ENCODE data around the gene SERGEF. TPM values are rescaled to one million over a fixed set of nuclear protein-coding genes. Genes with fewer than 3 reads are reported as not detected.

SERGEF gene
- total RNA-seq, 6 experiments from 2014 or later: 13.5 to 19.3 (median 17.7) TPM

DNA sequence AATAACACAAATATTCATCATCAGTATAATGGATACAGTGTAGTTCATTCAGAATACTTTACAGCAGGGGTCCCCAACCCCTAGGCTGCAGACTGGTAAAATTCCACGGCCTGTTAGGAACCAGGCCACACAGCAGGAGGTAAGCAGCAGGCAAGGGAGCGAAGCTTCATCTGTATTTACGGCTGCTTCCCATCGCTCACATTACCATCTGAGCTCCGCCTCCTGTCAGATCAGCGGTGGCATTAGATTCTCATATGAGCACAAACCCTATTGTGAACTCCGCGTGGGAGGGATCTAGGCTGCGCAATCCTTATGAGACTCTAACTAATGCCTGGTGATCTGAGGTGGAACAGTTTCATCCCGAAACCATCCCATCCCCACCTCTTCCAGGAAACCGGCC is 125.1 kb downstream of the SERGEF start:
- no peak overlapping the region for H3K4me3 Mint-ChIP-seq
- H3K27me3 Mint-ChIP-seq (ENCODE audit: insufficient read depth): no peaks in the 10 kb centered on the region
- no peaks in the 10 kb centered on the region for H3K9me3 Mint-ChIP-seq
- H3K4me1 Mint-ChIP-seq (ENCODE audit: low read depth): no peaks in the 10 kb centered on the region
- DNase-seq: no peak
- H3K27ac Mint-ChIP-seq: no peak overlapping the region
- H3K36me3 Mint-ChIP-seq (ENCODE audit: low read depth): no peaks in the 10 kb centered on the region
- TF ChIP-seq, protein P1, sequence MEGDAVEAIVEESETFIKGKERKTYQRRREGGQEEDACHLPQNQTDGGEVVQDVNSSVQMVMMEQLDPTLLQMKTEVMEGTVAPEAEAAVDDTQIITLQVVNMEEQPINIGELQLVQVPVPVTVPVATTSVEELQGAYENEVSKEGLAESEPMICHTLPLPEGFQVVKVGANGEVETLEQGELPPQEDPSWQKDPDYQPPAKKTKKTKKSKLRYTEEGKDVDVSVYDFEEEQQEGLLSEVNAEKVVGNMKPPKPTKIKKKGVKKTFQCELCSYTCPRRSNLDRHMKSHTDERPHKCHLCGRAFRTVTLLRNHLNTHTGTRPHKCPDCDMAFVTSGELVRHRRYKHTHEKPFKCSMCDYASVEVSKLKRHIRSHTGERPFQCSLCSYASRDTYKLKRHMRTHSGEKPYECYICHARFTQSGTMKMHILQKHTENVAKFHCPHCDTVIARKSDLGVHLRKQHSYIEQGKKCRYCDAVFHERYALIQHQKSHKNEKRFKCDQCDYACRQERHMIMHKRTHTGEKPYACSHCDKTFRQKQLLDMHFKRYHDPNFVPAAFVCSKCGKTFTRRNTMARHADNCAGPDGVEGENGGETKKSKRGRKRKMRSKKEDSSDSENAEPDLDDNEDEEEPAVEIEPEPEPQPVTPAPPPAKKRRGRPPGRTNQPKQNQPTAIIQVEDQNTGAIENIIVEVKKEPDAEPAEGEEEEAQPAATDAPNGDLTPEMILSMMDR (IDR thresholded peaks at IDR 0.05): no peak

DNA sequence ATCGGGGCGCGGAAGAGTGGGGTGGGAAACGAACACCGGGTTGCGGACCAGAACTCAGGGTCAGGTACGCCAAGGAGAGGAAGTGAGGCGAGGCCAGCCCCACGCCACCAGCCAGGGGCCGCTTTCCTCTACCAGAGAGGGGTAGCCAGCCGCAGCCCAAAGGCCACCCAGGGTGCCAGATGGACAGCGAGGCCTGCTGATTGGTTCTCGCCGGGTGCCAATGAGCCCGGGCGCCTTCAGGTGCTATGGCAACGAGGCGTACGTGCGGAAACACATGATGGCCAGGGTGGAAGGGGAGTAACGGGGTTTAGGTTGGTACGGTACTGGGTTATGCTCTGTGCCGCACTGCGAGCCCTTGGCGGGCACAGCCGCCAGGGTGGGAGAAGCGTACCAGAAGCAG is 128.9 kb downstream of the SERGEF start:
- Mint-ChIP-seq H3K36me3 (ENCODE audit: low read depth) (no peaks in the 10 kb centered on the region), H3K4me1 (ENCODE audit: low read depth) (no peaks in the 10 kb centered on the region)

DNA sequence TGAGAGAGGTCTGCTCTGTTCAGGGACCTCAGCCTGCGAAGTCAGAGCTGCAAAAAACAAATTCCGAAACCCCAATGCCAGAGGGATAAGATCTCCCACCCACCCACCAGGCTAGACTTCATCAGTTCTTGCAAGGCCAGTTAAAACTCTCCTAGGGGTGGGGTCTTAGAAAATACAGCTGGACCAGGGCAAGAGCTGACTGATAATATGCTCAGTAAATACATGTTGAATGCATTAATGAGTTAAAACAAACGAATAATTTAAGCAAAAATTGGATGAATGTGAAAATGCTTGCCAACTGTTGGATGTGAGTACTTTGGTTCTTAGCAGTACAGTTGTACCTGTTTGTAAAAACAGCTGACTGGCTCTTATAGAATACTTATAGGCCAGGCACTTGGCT is 129.8 kb downstream of the SERGEF start:
- H3K9me3 Mint-ChIP-seq: no peaks in the 10 kb centered on the region
- H3K36me3 Mint-ChIP-seq (ENCODE audit: low read depth): no peaks in the 10 kb centered on the region

More for the DNA sequence above, 128.9 kb downstream of the SERGEF start:
- no peak overlapping the region for H3K4me3 Mint-ChIP-seq
- TF ChIP-seq, protein P1 (IDR thresholded peaks at IDR 0.05): no peak
- DNase-seq: no peak
- no peaks in the 10 kb centered on the region for H3K9me3 Mint-ChIP-seq
- no peak overlapping the region for H3K27ac Mint-ChIP-seq
- H3K27me3 Mint-ChIP-seq (ENCODE audit: insufficient read depth): 0 out of 2 replicates have a peak, but pooled peaks cover 3% of the 10 kb centered on the region

DNA sequence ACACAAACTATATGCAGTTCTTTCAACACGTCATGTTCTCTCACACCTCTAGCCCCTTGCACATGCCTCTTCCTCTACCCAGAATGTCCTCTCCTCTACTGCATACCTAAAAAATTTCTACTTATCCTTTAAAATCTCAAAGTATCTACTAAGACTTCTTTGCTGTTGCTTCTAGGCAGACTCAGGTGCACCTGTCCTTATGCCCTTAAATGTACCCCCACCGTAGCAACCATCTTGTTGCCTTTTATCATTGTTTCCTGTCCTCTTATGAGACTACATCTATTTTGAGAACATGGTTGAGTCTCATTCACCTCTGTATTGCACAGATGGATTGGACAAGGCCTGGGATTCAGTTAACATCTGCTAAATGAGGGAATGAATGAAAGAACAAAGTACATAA is 134.1 kb downstream of the SERGEF start:
- H3K36me3 Mint-ChIP-seq (ENCODE audit: low read depth): no peaks in the 10 kb centered on the region
- no peaks in the 10 kb centered on the region for H3K4me1 Mint-ChIP-seq (ENCODE audit: low read depth)
- no peaks in the 10 kb centered on the region for H3K9me3 Mint-ChIP-seq
- no peak overlapping the region for H3K4me3 Mint-ChIP-seq
- H3K27ac Mint-ChIP-seq: no peak overlapping the region
- no peak for DNase-seq
- TF ChIP-seq, protein P1 (IDR thresholded peaks at IDR 0.05): no peak
- 0 out of 2 replicates have a peak, but pooled peaks cover 3% of the 10 kb centered on the region for H3K27me3 Mint-ChIP-seq (ENCODE audit: insufficient read depth)

More for the DNA sequence above, 129.8 kb downstream of the SERGEF start:
- no peak overlapping the region for H3K27ac Mint-ChIP-seq
- 0 out of 2 replicates have a peak, but pooled peaks cover 3% of the 10 kb centered on the region for H3K27me3 Mint-ChIP-seq (ENCODE audit: insufficient read depth)
- no peak for DNase-seq
- no peak overlapping the region for H3K4me3 Mint-ChIP-seq
- H3K4me1 Mint-ChIP-seq (ENCODE audit: low read depth): no peaks in the 10 kb centered on the region
- TF ChIP-seq, protein P1 (IDR thresholded peaks at IDR 0.05): no peak

DNA sequence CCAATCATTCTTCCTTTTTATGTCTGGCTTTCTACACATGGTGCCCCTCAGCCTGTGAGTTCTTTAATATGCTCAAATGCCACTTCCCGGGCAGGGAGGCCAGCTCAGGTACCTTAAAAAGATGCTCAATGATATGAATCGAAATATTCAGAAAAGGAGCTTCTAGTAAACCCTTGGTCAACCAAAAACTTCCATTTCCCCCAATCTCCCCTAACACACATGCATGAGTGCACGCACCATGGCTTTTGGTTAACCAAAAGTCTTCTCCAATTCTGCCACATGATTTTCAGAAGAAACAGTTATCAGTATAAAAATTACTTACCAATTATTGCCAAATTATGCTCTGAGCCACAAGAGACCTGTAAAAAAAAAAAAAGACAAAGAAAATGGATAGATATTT is 135.0 kb downstream of the SERGEF start:
- no peak overlapping the region for H3K4me3 Mint-ChIP-seq
- H3K27ac Mint-ChIP-seq: no peak overlapping the region
- H3K27me3 Mint-ChIP-seq (ENCODE audit: insufficient read depth): 0 out of 2 replicates have a peak, but pooled peaks cover 3% of the 10 kb centered on the region
- no peaks in the 10 kb centered on the region for H3K9me3 Mint-ChIP-seq
- no peaks in the 10 kb centered on the region for H3K36me3 Mint-ChIP-seq (ENCODE audit: low read depth)
- DNase-seq: no peak
- H3K4me1 Mint-ChIP-seq (ENCODE audit: low read depth): no peaks in the 10 kb centered on the region
- TF ChIP-seq, protein P1 (IDR thresholded peaks at IDR 0.05): no peak

DNA sequence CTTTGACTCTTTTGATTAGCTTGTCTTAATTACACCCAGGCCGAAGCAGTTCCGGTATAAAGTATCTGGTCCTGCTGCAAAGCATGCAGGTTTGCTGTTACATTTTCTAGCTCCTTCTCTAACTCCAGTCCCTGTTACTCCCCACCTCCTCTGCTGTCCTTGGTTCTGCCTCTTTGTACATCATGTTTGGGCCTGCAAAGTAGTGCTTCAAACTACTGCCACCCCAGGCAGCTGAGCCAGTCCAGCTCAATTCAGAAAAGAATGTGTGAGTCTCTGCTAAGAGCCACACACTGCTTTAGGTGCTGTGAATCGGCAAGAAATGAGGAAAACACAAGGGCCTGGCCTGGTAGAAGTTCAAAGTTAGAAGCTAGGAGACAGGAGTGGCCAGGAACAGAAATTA is 136.0 kb downstream of the SERGEF start:
- no peak for DNase-seq
- Mint-ChIP-seq H3K36me3 (ENCODE audit: low read depth) (no peaks in the 10 kb centered on the region), H3K27ac (no peak overlapping the region), H3K9me3 (no peaks in the 10 kb centered on the region), H3K4me3 (no peak overlapping the region), H3K4me1 (ENCODE audit: low read depth) (no peaks in the 10 kb centered on the region), H3K27me3 (ENCODE audit: insufficient read depth) (no peaks in the 10 kb centered on the region)
- TF ChIP-seq, protein P1 (IDR thresholded peaks at IDR 0.05): no peak

Data from HFFc6 (cell line).